ENCODE data around the gene THAP7. TPM values are rescaled to one million over a fixed set of nuclear protein-coding genes. Genes with fewer than 3 reads are reported as not detected.

Gene THAP7
- total RNA-seq, 8 experiments from 2014 or later: 21.4 to 33.0 (median 29.4) TPM

DNA sequence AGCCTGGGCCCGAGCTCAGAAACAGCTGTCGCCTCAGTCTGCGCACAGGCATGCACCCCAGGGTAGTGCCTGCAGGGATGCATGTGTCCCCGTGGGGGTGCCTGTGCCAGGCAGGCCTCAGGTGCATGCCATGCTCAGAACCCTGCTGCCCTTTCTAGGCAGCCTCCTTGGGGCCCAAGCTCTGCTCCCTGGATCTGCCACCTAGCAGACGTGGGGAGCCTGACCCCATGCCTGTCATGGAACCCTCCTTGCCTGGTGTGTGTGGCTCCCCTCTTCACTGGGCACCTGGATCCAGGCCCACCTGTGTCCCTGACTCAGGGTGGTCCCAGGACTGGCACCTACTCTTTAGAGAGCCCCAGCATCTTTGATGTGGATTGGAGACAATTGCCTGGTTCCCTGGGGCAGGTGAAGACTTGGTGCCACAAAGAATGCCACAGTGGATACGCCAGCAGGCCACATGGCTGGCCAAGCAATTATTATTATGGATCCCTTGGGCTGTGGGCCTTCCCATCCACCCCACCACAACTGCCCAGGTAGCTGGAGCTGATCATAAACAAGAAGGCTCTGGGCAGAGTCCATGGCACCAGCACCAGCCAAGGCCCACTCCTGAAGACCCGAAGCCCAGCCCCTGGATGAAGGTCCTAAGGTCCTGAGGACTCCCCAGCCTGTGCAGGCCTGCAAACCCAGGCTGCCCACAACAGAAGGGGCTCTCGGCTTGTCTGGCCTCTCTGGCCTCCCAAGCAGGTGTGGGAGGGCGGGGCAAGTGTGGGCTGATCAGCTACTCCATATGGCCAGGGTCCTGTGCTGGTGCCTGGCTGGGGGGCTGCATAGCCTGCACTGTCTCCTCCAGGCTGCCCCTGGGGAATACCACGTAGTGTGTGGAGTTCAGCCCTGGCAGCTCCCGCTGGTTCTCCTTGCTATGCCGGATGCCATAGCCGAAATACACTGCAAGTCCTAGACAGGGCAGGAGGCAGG is 26.6 kb upstream of the THAP7 start:
- WGBS, 10 experiments: 60 to 100% (median 80%) methylated on average over 1 to 3 of the region's 13 CpGs; no CpG with 5 or more reads in 5 of the 10 experiments
- peak overlapping the region in 1 of 2 donors; percentile 12 for H3K27ac ChIP-seq
- peaks cover 23% of the 10 kb centered on the region in 2 donors for H3K4me1 ChIP-seq (replicated peaks in 1 of 2)
- no peak overlapping the region for H3K4me3 ChIP-seq
- in situ Hi-C loops (cut with MboI; ENCODE audit: low pct_unique_long_range_greater_than_20kb in 2 of 9, low sequenced_read_pairs in 9 of 9, unreplicated experiment in 9 of 9): loop anchor here in 1 of 9 experiments (10.0 kb wide), 1 partner anchor 56 kb away; no protein-coding TSS in a partner anchor
- ATAC-seq (replicated peaks in 6 of 8): no peak

DNA sequence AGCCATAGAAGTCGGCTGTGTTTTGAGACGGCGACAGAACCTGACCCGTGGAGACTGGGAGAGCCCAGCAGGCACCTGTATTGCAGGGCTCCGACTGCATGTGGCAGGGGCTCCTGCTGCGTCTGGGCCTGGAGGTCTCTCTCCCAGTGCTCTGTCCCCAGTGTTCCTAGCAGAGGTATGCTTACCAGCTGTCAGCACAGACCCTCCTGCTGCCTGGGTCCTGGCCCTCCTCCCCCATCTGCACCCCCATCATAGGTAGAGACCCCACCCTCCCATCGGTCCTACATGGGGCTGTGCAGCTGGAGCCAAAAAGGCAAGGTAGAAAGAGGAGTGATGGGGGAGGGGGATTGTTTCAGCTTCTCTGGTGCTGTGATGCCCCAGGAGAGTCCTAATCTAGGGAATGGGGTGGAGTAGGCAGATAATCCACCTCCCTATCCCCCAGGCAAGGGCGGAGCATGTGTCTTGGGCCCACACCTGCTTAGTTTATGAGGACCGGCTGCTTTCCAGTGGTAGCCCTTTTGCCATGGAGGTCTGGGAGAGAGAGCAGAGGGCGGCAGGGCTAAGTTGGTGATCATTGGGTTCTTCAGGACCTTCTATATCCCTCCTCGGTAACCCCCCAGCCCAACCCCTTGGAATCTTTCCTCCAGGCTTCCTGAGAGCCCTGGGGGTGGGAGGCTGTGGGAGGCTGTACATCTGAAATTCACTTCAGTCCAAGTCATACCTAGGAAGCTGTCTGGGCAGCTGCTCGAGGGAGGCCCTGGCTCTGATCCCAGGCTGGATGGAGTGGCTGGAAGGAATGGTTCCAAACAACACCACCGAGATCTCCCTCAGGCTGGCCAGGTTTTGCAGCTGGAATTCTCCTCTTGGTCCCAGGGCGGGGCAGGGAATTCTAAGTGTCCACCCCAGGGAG is 25.1 kb upstream of the THAP7 start:
- H3K4me3 ChIP-seq: no peak overlapping the region
- H3K27ac ChIP-seq: no peak overlapping the region
- peak in 3 of 8 experiments; percentile 38 to 78 (median 62) for ATAC-seq (replicated peaks in 6 of 8)
- peaks cover 13 to 16% of the 10 kb centered on the region in 2 donors for H3K4me1 ChIP-seq (replicated peaks in 1 of 2)
- in situ Hi-C loops (cut with MboI; ENCODE audit: low pct_unique_long_range_greater_than_20kb in 2 of 9, low sequenced_read_pairs in 9 of 9, unreplicated experiment in 9 of 9): loop anchor here in 1 of 9 experiments (10.0 kb wide), 1 partner anchor 58 kb away; no protein-coding TSS in a partner anchor
- WGBS, 10 experiments: 100% methylated on average over 1 to 2 of the region's 14 CpGs; no CpG with 5 or more reads in 8 of the 10 experiments

DNA sequence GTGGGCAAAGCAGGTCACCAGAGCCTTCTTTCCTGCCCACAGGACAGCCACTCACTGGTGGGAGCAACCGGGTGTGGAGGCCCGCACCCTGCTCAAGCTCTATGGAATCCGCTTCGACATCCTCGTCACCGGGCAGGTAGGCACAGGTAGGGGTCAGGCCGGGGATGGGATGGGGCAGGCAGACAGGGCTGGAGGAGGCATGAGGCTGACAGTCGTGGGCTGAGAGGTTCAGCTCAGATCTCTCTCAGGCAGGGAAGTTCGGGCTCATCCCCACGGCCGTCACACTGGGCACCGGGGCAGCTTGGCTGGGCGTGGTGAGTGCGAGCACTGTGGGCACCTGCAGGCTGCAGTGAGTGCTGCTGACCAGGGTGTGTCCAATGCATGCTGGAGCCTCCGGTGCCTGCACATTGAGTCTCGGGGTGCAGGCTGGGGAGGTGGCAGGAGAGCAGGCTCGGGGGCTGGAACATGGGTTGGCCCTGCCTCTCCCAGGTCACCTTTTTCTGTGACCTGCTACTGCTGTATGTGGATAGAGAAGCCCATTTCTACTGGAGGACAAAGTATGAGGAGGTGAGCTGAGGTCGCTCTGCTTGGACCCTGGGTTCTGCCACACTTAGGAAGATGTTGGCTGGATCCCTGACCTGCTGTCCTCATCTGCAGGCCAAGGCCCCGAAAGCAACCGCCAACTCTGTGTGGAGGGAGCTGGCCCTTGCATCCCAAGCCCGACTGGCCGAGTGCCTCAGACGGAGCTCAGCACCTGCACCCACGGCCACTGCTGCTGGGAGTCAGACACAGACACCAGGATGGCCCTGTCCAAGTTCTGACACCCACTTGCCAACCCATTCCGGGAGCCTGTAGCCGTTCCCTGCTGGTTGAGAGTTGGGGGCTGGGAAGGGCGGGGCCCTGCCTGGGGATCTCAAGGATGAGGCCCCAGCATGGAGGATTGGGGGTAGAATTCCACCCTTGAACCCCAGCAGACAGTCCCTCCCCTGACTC is 24.1 kb upstream of the THAP7 start:
- in situ Hi-C loops (cut with MboI; ENCODE audit: low pct_unique_long_range_greater_than_20kb in 2 of 9, low sequenced_read_pairs in 9 of 9, unreplicated experiment in 9 of 9): loop anchor here in 1 of 9 experiments (10.0 kb wide), 1 partner anchor 59 kb away; no protein-coding TSS in a partner anchor
- Histone ChIP-seq H3K4me3 (no peak overlapping the region), H3K27ac (no peak overlapping the region), H3K4me1 (replicated peaks in 1 of 2) (peaks cover 4 to 8% of the 10 kb centered on the region in 2 donors)
- peak in 1 of 8 experiments; percentile 4 for ATAC-seq (replicated peaks in 6 of 8)
- 70 to 100% (median 87%) methylated on average over 2 to 8 of the region's 27 CpGs; no CpG with 5 or more reads in 4 of the 10 experiments for WGBS, 10 experiments

DNA sequence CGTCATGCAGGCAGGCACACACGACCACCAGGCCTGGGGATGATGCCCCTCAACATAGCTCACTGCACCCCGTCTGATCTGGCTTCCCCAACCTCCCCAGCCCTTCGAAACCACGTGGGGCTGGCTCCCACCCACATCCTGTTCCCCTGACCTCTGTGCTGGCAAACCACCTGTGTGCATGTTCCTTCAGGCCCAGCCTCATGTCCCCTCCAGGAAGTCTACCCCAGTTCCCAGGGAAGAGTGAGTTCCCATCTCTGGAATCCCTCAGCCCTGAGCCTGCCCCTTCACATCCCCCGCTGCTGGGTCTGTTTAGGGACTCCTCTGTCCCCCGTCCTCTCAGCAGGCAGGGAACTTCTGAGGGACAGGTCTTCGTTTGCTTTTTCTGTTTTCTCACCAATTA is 23.3 kb upstream of the THAP7 start:
- H3K4me3 ChIP-seq: no peak overlapping the region
- no peak for ATAC-seq (replicated peaks in 6 of 8)
- in situ Hi-C loops (cut with MboI; ENCODE audit: low pct_unique_long_range_greater_than_20kb in 2 of 9, low sequenced_read_pairs in 9 of 9, unreplicated experiment in 9 of 9): loop anchor here in 1 of 9 experiments (10.0 kb wide), 1 partner anchor 60 kb away; no protein-coding TSS in a partner anchor
- H3K27ac ChIP-seq: peak overlapping the region in 1 of 2 donors; percentile 51
- WGBS, 10 experiments: 20 to 93% (median 53%) methylated on average over 1 to 4 of the region's 8 CpGs; no CpG with 5 or more reads in 5 of the 10 experiments
- H3K4me1 ChIP-seq (replicated peaks in 1 of 2): peaks cover 4 to 8% of the 10 kb centered on the region in 2 donors

DNA sequence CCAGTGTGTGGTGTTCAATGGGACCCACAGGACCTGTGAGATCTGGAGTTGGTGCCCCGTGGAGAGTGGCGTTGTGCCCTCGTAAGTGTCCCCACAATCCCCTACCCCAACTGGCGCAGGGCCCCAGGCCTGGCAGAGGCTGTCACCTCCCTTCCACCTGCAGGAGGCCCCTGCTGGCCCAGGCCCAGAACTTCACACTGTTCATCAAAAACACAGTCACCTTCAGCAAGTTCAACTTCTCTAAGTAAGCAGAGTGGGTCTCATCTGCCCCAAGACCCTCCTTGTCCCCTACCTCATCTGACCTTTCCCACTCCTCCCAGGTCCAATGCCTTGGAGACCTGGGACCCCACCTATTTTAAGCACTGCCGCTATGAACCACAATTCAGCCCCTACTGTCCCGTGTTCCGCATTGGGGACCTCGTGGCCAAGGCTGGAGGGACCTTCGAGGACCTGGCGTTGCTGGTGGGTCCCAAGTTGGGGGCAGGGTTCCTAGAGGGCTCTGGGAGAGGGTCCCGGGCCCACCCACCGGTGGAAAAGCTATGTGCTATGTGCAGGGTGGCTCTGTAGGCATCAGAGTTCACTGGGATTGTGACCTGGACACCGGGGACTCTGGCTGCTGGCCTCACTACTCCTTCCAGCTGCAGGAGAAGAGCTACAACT is 21.2 kb upstream of the THAP7 start:
- Histone ChIP-seq H3K4me1 (replicated peaks in 1 of 2) (no peaks in the 10 kb centered on the region), H3K4me3 (no peak overlapping the region), H3K27ac (peak overlapping the region in 1 of 2 donors; percentile 31)
- in situ Hi-C loops (cut with MboI; ENCODE audit: low pct_unique_long_range_greater_than_20kb in 2 of 9, low sequenced_read_pairs in 9 of 9, unreplicated experiment in 9 of 9): loop anchor here in 3 of 9 experiments (10.0 to 25.0 kb wide), 3 partner anchors 62 to 111 kb away; partner anchors contain the start of gene CRKL (in 1 of the 3)
- 60 to 89% (median 80%) methylated on average over 1 to 5 of the region's 13 CpGs; no CpG with 5 or more reads in 5 of the 10 experiments for WGBS, 10 experiments
- ATAC-seq (replicated peaks in 6 of 8): no peak

DNA sequence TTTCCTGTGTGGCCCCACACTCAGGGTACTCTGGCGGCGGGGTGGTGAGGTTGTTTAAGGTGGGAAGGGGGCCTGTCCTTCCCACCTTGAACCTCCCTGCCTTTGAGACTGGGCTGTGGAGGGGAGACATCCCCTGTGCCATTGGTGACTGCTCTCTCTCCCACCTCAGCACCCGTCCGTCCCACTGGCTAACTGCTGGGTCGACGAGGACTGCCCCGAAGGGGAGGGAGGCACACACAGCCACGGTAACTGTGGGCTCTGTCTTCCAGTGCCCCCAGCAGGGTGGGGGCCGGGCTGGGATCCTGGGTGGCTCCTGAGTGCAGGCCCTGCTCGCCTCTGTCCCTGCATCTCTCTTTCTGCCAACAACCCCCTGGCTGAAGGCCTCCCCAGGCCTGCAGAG is 20.6 kb upstream of the THAP7 start:
- in situ Hi-C loops (cut with MboI; ENCODE audit: low pct_unique_long_range_greater_than_20kb in 2 of 9, low sequenced_read_pairs in 9 of 9, unreplicated experiment in 9 of 9): loop anchor here in 3 of 9 experiments (10.0 to 25.0 kb wide), 3 partner anchors 62 to 110 kb away; partner anchors contain the start of gene CRKL (in 1 of the 3)
- 91% methylated on average over 6 of the region's 10 CpGs; no CpG with 5 or more reads in 9 of the 10 experiments for WGBS, 10 experiments
- H3K27ac ChIP-seq: peak overlapping the region in 1 of 2 donors; percentile 31
- ATAC-seq (replicated peaks in 6 of 8): no peak
- H3K4me1 ChIP-seq (replicated peaks in 1 of 2): no peaks in the 10 kb centered on the region
- no peak overlapping the region for H3K4me3 ChIP-seq

DNA sequence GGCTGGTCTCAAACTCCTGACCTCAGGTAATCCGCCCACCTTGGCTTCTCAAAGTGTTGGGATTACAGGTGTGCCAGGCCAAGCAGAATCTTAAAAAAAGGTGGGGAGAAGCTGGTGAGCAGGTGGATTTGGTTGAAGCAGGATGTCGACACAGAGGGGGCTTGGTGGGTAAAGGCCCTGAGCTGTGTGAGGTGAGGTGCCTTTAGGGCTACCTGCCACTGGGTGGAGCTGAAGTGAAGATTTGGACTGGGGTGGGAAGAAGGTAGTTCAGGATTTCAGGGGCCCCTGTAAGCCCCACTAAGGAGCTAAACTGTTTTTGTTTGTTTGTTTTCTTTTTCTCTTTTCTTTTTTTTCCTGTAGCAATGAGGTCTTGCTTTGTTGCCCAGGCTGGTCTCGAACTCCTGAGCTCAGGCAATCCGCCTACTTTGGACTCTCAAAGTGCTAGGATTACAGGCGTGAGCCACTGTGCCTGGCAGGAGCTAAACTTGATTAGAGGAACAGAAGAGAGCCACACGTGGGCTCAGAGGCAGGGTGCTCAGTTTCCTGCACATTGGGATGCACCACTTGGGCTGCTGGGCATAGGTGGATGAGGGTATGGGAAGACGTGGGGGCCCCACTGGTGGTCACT is 19.0 kb upstream of the THAP7 start:
- 29 to 81% (median 65%) methylated on average over 1 to 6 of the region's 7 CpGs; no CpG with 5 or more reads in 2 of the 10 experiments for WGBS, 10 experiments
- Histone ChIP-seq H3K4me3 (no peak overlapping the region), H3K4me1 (replicated peaks in 1 of 2) (peaks cover 10 to 15% of the 10 kb centered on the region in 2 donors), H3K27ac (peak overlapping the region in 1 of 2 donors; percentile 59)
- peak in 5 of 8 experiments; percentile 23 to 70 (median 38) for ATAC-seq (replicated peaks in 6 of 8)
- in situ Hi-C loops (cut with MboI; ENCODE audit: low pct_unique_long_range_greater_than_20kb in 2 of 9, low sequenced_read_pairs in 9 of 9, unreplicated experiment in 9 of 9): loop anchor here in 3 of 9 experiments (10.0 to 25.0 kb wide), 3 partner anchors 64 to 109 kb away; partner anchors contain the start of gene CRKL (in 1 of the 3)

DNA sequence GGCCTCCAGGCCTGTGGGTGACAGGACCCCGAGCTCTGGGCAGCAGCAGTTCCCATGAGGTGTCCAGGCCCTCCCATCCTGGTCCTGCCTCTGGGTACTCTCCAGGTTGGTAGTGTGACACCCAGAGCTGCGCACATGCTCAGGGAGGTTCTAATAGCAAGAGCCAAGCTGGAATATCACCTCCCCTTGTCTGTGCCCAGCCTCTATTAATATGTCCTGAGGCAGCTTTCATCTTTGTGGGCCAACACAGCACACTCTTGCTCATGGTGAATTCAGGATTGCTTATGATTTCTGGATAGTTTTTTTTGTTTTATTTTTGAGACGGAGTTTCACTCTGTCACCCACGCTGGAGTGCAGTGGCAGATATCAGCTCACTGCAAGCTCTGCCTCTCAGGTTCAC is 16.4 kb upstream of the THAP7 start:
- peaks cover 27 to 34% of the 10 kb centered on the region in 2 donors for H3K4me1 ChIP-seq (replicated peaks in 1 of 2)
- in situ Hi-C loops (cut with MboI; ENCODE audit: low pct_unique_long_range_greater_than_20kb in 2 of 9, low sequenced_read_pairs in 9 of 9, unreplicated experiment in 9 of 9): loop anchor here in 2 of 9 experiments (25.0 kb wide), 2 partner anchors 94 to 106 kb away; partner anchors contain the start of gene CRKL (in 1 of the 2)
- no peak for ATAC-seq (replicated peaks in 6 of 8)
- no peak overlapping the region for H3K4me3 ChIP-seq
- 80 to 100% (median 100%) methylated on average over 1 to 3 of the region's 4 CpGs; no CpG with 5 or more reads in 5 of the 10 experiments for WGBS, 10 experiments
- no peak overlapping the region for H3K27ac ChIP-seq

DNA sequence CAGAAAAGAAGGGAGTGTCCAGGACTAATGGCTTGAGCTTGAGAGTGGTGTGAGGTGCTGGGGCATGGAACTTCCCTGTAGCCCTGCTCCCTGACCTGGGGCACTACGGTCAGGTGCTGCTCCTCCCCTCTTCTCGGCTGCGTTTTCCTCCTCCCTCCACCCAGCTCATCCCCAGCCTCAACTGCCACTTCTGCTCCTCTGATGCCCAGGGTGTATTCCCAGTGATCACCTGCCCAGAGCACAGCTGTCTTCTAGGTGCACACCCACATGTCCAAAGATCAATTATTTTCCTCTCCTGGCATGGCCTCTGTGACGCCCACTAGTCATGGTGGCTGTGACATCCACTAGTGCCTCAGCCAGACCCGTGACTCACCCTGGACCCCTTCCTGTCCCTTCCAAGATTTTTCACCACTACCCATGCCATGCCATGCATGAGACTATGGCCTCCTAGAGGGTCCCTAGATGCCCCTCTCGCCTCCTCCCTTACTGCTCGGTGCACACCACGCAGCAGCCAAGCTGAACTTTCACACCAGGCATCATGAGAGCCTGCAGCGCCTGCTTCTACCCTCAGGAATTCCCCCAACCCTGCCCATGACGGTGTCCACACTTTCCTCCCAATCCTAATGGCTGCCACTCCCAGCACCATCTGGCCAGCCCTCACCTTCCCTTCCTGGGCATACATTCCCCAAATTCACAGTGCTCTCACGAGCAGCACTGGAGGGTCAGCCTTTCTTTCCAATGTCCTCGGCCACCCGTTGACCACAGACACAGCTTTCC is 14.9 kb upstream of the THAP7 start:
- 80 to 100% (median 99%) methylated on average over 1 to 8 of the region's 13 CpGs; no CpG with 5 or more reads in 2 of the 10 experiments for WGBS, 10 experiments
- H3K4me1 ChIP-seq (replicated peaks in 1 of 2): peaks cover 33 to 40% of the 10 kb centered on the region in 2 donors
- H3K27ac ChIP-seq: peak overlapping the region; percentile 81 to 91
- no peak for ATAC-seq (replicated peaks in 6 of 8)
- no peak overlapping the region for H3K4me3 ChIP-seq
- in situ Hi-C loops (cut with MboI; ENCODE audit: low pct_unique_long_range_greater_than_20kb in 2 of 9, low sequenced_read_pairs in 9 of 9, unreplicated experiment in 9 of 9): loop anchor here in 2 of 9 experiments (25.0 kb wide), 2 partner anchors 95 to 105 kb away; partner anchors contain the start of gene CRKL (in 1 of the 2)
